Activated T-helper 1 cell treated with anti-CD3 and anti-CD28 coated beads, Interleukin-12 subunit alpha, Interleukin-12 subunit beta, Interleukin-2, Interleukin-4 antibody, amounts not matched to agents 30 ng/mL and 10 ng/mL and 1 ng/mL, durations not matched to agents 14 hours and 24 hours and 36 hours (primary cell): ENCODE results near the gene NPHP4. TPM values are rescaled to one million over a fixed set of nuclear protein-coding genes. Genes with fewer than 3 reads are reported as not detected.

Experiments used
- DNase-seq: peaks from one replicate; pipeline ENCODE4 v3.0.0; 2021; ENCODE audit warnings: low spot score
- H3K27ac Mint-ChIP-seq: one replicate; pipeline ENCODE4 v1.8.0; 2021; ENCODE audit warnings: mild to moderate bottlenecking, mixed read lengths
- H3K27me3 Mint-ChIP-seq: one replicate; pipeline ENCODE4 v1.8.0; 2022; ENCODE audit warnings: mild to moderate bottlenecking, moderate library complexity, mixed read lengths; ENCODE audit not compliant: insufficient read depth
- H3K36me3 Mint-ChIP-seq: one replicate; pipeline ENCODE4 v1.8.0; 2021; ENCODE audit warnings: low read depth, mixed read lengths
- H3K4me1 Mint-ChIP-seq: one replicate; pipeline ENCODE4 v1.8.0; 2021; ENCODE audit warnings: low read depth, mixed read lengths
- H3K4me3 Mint-ChIP-seq: one replicate; pipeline ENCODE4 v1.8.0; 2021; ENCODE audit warnings: mild to moderate bottlenecking, moderate library complexity, mixed read lengths
- H3K9me3 Mint-ChIP-seq: one replicate; pipeline ENCODE4 v1.8.0; 2021; ENCODE audit warnings: mixed read lengths
- intact Hi-C: fragments of 100-400 bp; cut with micrococcal nuclease; formaldehyde crosslinking; loops from one replicate; pipeline ENCODE4 v1.15.1; 2024
- total RNA-seq: library from RNA; stranded (reverse); gene quantifications from 2 replicates; pipeline ENCODE4 v1.2.3, GENCODE V29; 2022

NPHP4 gene
- total RNA-seq, 1 donor from 2014 or later = 18.3 TPM

DNA sequence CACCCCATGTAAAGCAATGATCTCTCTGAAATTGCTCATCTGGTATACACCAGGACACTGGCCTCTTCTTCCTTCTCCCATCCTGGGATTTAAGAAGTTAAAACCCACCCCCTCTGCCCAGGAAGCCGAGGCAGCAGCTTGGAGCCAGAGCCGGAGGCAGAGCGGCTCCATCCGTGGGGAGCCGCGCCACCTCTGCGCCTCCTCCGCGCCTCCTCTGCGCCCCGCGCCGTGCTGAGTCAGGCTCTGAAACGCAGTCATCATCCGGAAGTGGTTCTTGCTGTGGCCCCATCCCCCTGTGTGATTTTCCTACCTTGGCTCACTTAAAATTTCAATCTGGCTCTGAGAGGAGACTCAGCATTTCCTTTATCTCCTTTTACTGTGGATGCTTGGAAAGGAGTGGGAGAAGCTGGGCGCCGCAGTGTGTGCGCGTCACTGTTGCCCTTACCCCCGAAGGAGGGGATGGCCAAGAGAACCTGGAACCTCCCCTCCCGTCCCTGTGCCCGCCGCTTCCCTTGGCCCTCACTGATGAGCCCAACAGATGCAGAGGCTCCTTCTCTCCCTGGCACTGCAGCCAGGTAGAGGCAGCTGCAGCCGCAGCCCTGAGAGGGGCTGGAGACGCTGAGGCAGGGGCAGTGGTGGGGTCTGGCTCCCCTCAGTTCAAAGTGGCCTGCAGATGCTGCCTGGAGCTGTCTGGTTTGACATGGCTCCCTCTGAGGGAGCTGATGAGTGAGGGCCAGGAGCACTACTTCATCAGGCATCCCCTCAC lies 15.3 kb upstream of the NPHP4 start:
- no peaks in the 10 kb centered on the region for H3K27me3 Mint-ChIP-seq
- no peaks in the 10 kb centered on the region for H3K9me3 Mint-ChIP-seq
- no peak overlapping the region for H3K4me3 Mint-ChIP-seq
- DNase-seq = no peak
- H3K4me1 Mint-ChIP-seq = no peaks in the 10 kb centered on the region
- intact Hi-C loops = no loop called here
- H3K36me3 Mint-ChIP-seq = peaks cover 3% of the 10 kb centered on the region
- H3K27ac Mint-ChIP-seq = peak overlapping the region; percentile 12

DNA sequence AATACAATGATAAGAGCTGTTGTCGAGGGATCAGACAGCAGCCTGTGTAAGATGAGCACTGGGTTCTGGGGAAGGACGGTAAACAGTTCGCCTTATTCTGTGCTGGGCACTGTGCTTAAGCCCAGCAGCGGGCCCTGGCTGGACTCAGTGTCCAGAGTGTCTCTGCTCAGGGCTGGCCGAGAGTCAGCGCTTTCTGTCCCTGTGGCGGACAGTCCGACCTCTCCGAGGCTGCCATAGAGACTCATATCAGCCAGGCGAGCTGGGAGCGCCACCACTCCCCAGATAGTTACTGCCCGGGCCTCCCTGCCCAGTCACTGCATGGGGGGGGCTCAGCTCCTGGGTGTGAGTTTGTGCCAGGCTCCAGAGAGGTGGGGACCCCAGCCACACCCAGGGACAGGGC lies 14.7 kb upstream of the NPHP4 start:
- Mint-ChIP-seq H3K4me3 (no peak overlapping the region), H3K36me3 (peaks cover 3% of the 10 kb centered on the region), H3K27ac (peak overlapping the region; percentile 12), H3K27me3 (no peaks in the 10 kb centered on the region), H3K4me1 (no peaks in the 10 kb centered on the region), H3K9me3 (no peaks in the 10 kb centered on the region)
- DNase-seq = no peak
- intact Hi-C loops = no loop called here

DNA sequence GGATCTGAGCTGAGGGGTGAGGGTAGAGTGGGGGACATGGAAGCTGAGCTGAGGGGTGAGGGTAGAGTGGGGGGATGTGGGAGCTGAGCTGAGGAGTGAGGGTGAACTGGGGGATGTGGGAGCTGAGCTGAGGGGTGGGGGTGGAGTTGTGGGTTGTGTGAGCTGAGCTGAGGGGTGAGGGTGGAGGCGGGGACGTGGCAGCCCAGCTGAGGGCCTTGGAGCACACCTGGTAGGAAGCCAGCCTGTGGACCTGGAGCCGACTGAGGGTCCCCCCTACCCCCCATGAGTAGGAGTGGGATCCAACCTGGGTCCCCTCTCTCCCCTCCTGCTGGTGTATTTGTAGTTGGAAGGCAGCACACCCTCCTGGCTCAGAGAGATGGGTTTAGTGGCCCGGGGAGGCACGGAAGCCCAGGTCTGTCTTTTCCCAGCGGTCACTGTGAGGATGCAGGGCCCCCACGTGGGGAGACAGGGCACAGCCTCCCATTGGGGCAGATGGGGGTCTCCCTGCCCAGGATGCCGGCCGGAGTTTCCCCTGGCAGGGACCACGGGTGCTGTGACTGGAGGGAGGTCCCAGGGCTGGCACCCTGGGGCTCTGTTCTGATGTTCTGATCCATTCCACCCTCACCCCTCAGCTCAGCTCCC lies 13.2 kb upstream of the NPHP4 start:
- no peaks in the 10 kb centered on the region for H3K36me3 Mint-ChIP-seq
- H3K4me1 Mint-ChIP-seq = no peaks in the 10 kb centered on the region
- no peak overlapping the region for H3K4me3 Mint-ChIP-seq
- DNase-seq = no peak
- intact Hi-C loops = no loop called here
- no peak overlapping the region for H3K27ac Mint-ChIP-seq
- H3K27me3 Mint-ChIP-seq = no peaks in the 10 kb centered on the region
- no peaks in the 10 kb centered on the region for H3K9me3 Mint-ChIP-seq

DNA sequence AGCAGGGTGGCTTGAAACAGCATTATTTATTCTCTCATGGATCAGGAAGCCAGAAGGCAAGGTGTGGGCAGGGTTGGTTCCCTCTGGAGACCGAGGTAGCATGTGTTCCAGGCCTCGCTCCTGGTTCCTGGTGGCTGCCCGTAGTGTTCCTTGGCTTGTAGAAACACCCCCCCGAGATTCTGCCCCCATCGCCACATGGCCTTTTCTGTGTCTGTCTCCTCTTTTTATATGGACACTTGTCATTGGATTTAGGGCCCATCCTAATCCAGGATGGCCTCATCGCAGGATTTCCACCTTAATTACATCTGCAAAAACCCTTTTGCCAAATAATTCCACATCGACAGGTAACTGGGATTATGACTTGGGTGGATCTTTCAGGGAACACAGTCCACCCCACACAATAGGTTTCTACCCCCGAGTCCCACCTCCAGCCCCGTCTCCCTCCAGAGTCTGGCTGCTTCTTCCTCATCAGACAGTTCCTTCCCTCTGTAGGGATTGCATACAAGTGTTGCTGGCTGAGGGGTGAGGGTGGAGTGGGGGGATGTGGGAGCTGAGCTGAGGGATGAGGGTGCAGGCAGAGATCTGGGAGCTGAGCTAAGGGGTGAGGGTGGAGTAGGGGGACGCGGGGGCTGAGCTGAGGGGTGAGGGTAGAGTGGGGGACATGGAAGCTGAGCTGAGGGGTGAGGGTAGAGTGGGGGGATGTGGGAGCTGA lies 12.3 kb upstream of the NPHP4 start:
- H3K36me3 Mint-ChIP-seq = no peaks in the 10 kb centered on the region
- no peaks in the 10 kb centered on the region for H3K4me1 Mint-ChIP-seq
- DNase-seq = no peak

DNA sequence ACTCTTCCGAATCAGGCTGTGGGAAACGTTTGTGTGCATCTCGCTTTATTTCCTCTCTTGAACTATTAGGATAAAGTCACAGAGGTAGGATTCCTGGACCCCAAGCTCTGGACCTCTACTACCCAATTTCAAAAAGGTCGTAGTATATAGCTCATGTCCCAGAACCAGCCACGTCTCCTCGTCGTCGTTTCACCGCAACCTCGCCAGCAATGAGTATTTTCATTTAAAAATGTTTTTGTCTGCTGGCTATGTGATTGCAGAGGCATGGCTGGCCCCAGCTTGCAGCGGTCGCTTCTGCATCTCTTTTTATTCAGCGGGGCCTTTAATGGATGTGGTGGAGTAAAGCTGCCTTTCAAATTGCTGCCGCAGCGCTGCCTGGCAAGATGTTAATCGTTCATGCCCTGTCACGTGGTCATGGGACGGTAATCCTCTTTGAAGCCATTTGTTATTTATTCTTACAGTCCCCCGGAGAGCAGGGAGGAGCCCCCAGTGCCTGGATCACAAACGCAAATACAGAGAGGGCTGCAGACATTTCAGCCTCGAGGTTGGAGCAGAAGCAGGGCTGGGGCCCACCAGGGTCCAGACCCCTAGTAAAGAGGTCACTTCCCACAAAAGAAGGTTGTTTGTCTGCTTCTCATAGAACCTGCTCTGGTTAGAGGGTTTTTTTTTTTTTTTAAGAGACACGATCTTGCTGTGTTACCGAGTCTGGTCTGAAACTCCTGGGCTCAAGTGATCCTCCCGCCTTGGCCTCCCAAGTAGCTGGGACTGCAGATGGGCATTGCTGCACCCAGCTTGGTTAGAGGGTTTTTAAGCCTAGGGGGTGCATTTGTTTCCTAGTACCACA lies 11.6 kb upstream of the NPHP4 start:
- DNase-seq = no peak
- Mint-ChIP-seq H3K4me3 (no peak overlapping the region), H3K27ac (no peak overlapping the region), H3K27me3 (no peaks in the 10 kb centered on the region), H3K9me3 (no peaks in the 10 kb centered on the region), H3K4me1 (no peaks in the 10 kb centered on the region), H3K36me3 (no peaks in the 10 kb centered on the region)
- intact Hi-C loops = no loop called here

More for the DNA sequence above, 12.3 kb upstream of the NPHP4 start:
- H3K4me3 Mint-ChIP-seq = no peak overlapping the region
- intact Hi-C loops = no loop called here
- no peaks in the 10 kb centered on the region for H3K9me3 Mint-ChIP-seq
- H3K27me3 Mint-ChIP-seq = no peaks in the 10 kb centered on the region
- H3K27ac Mint-ChIP-seq = no peak overlapping the region

DNA sequence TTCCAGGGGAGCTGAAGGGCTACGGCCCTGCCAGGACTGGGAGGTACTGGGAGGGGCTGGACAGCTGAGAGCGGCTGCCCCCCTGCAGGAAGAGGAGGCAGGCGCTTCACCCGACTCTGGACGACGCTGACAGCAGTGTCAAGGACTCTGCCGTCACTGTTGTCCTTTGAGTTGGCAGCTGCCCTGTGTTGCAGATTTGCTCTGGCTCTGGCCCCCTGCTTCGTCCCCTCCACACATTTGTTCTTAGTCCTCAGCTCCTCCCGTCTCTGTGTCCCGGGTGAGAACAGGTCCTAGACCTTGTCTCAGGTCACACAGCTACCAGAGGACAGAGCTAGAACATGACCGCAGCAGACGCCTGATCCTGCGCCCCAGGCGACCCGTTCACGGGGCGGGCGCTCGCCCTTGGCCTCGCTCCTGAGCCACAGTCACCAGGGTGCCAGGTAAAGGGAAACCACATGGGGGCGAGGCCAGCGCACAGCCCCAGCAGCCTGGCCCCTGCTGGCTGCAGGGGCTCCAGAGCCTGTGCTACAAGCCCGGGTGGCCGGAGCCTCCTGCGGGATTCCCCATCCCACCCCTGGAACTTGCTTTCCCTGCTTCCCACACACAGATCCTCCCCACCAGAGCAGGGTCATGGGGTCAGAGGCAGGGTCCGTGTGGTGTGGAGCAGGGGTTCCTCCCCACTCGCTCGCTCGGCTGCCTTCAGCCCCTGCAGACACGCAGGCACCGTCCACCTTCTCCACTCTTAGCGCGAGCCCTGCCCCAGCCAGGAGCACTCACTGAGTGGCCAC lies 10.7 kb upstream of the NPHP4 start:
- no peak overlapping the region for H3K27ac Mint-ChIP-seq
- no peak for DNase-seq
- H3K4me3 Mint-ChIP-seq = no peak overlapping the region
- H3K4me1 Mint-ChIP-seq = peaks cover 3% of the 10 kb centered on the region
- intact Hi-C loops = no loop called here
- no peaks in the 10 kb centered on the region for H3K9me3 Mint-ChIP-seq
- H3K36me3 Mint-ChIP-seq = peaks cover under 1% of the 10 kb centered on the region
- H3K27me3 Mint-ChIP-seq = no peaks in the 10 kb centered on the region

DNA sequence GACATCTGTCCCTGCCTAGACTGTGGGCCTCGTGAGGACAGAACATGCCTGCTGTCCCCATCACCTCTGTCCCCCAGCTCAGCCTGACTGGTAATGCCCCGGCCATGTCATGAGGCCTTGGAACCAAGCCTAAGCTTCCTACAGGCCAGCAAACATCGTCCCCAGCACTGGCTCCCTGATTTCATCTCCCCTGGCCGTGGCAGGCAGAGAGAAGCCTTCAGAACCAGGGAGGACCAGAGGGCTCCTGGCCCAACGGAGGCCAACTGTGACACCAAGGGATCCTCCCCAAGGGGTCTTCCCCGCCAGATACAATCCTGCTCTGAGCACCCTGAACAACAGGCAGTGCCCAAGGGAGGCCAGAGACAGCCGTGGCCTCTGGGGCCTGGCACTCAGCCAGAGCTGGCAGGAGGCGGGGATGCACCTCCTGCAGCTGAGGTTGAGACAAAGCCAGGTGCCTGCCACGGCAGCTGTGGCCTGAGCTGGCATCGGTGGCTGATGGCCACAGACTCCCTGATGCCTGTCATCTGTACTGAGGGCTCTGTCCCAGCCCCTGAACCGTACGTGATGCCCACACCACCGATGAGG lies 9.9 kb upstream of the NPHP4 start:
- DNase-seq = no peak

DNA sequence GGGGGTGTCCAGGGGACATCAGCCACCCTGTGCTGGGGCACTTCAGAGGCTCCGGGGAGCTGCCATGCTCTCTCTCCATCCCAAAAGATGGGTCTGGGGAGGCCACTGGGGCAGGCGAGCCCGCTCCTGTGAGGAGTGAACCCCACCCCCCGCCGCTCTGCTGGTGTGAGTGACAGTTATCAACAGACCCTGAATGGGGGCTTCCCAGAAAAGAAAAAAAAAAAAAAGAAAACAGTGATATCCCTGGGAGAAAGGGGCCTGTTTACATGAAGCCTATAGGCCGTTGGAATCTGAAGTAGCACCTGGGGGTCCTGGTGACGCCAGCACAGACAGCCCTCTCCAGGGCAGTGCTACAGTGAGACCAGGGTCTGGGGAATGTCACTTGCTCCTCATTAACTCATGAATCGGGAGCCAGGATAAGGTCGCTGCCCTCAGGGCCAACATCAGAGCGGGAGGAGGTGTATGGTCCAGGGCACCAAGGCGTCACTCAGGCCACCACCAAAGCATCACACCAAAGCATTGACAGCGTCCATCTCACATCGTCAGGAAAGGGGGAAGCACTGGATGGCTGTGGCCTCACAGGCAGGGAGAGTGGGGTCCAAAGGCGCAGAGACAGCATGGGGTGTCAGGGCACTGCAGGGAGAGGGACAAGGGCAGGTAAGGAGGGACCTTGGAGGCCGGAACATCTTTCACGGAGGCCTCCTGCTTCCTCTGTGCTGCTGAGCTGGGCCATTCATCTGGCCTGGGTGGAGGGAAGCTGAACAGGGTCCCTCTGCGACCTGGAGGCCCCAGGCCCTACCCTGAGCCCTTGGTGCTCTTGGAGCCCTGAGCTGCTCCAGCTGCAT lies 8.4 kb upstream of the NPHP4 start:
- Mint-ChIP-seq H3K9me3 (no peaks in the 10 kb centered on the region), H3K27ac (no peak overlapping the region), H3K27me3 (no peaks in the 10 kb centered on the region), H3K36me3 (peaks cover 2% of the 10 kb centered on the region), H3K4me3 (no peak overlapping the region), H3K4me1 (peaks cover 10% of the 10 kb centered on the region)
- DNase-seq = no peak
- intact Hi-C loops = no loop called here

More for the DNA sequence above, 9.9 kb upstream of the NPHP4 start:
- no peak overlapping the region for H3K27ac Mint-ChIP-seq
- H3K36me3 Mint-ChIP-seq = peaks cover 2% of the 10 kb centered on the region
- no peaks in the 10 kb centered on the region for H3K9me3 Mint-ChIP-seq
- no peaks in the 10 kb centered on the region for H3K27me3 Mint-ChIP-seq
- intact Hi-C loops = no loop called here
- H3K4me1 Mint-ChIP-seq = peaks cover 10% of the 10 kb centered on the region
- no peak overlapping the region for H3K4me3 Mint-ChIP-seq

DNA sequence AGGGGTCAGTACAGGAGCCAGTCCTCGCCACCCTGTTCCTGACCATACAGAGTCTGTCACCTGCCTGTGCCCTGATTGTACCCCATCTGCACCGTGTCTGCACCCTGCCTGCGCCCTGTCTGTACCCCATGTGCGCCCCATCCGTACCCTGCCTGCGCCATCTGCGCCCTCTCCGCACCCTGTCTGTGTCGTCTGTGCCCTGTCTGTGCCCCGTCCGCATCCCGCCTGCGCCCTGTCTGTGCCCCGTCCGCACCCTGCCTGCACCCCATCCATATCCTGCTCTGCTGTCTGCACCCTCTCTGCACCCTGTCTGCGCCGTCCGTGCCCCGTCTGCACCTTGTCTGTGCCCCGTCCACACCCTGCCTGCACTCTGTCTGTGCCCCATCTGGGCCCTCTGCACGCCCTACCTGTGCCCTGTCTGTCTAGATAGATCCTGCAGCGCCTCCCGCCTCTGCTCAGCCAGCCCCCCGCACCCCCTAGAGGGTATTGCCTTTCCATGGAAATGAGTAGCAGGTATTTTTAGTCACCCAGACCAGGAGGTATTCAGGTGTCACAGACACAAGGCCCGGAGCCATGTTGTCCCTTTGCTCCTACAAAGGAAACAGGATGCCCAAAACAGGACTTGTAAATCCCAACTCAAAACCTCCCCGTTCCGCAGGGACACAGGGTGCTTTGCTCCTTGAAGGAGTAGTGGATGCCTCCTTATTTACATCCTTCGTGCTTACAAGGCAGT lies 7.7 kb upstream of the NPHP4 start:
- H3K27me3 Mint-ChIP-seq = no peaks in the 10 kb centered on the region
- peaks cover 15% of the 10 kb centered on the region for H3K4me1 Mint-ChIP-seq
- intact Hi-C loops = loop anchor here (10.0 kb wide), 1 partner anchor 785 kb away; the partner anchor contains the start of gene CAMTA1
- no peak for DNase-seq
- no peaks in the 10 kb centered on the region for H3K9me3 Mint-ChIP-seq
- H3K27ac Mint-ChIP-seq = no peak overlapping the region
- H3K36me3 Mint-ChIP-seq = peaks cover 2% of the 10 kb centered on the region
- no peak overlapping the region for H3K4me3 Mint-ChIP-seq

DNA sequence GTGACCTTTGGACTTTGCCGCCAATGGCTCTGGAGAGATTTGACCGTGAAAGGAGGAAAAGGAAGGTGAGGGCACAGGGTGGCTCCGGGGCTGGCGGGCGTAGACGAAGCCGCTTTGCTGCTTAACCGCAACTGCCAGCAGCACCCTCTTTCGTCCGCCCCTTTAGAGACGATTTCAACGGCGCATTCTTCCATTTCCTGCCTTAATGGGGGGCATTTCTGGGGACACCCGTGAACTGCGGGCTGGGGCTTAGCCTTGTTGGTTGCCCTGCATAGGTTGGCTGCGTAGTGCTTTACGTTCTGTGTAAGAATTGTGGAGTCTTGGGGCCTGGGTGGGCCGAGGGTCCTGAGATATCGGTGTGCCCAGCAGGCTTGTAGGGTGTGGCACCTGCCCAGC lies 6.7 kb upstream of the NPHP4 start:
- Mint-ChIP-seq H3K36me3 (peaks cover 5% of the 10 kb centered on the region), H3K27me3 (no peaks in the 10 kb centered on the region), H3K4me1 (peaks cover 25% of the 10 kb centered on the region), H3K27ac (no peak overlapping the region), H3K4me3 (no peak overlapping the region), H3K9me3 (no peaks in the 10 kb centered on the region)
- intact Hi-C loops = loop anchor here (10.0 kb wide), 1 partner anchor 786 kb away; the partner anchor contains the start of gene CAMTA1
- no peak for DNase-seq
